ENCODE data around the gene RILPL1.
A peak's percentile ranks its signal among the peaks of the same experiment; 100 is the strongest.
"Not testable (repeated sequence)": the region's sequence is repeated elsewhere in the genome, so short reads cannot be mapped to it uniquely, and the experiment has no call there.

The RILPL1 gene

GRCh38 chr12:123532019-123532418, 1.5 kb downstream of the RILPL1 start:
- DNase-seq = peak; percentile 89
- in situ Hi-C loops (cut with MboI; ENCODE audit: low pct_unique_long_range_greater_than_20kb, low sequenced_read_pairs) = no loop called here

GRCh38 chr12:123531091-123531490, 2.4 kb downstream of the RILPL1 start:
- in situ Hi-C loops (cut with MboI; ENCODE audit: low pct_unique_long_range_greater_than_20kb, low sequenced_read_pairs) = no loop called here

GRCh38 chr12:123530668-123531067, 2.9 kb downstream of the RILPL1 start:
- no peak for DNase-seq
- in situ Hi-C loops (cut with MboI; ENCODE audit: low pct_unique_long_range_greater_than_20kb, low sequenced_read_pairs) = no loop called here

More at GRCh38 chr12:123531091-123531490, 2.4 kb downstream of the RILPL1 start:
- no peak for DNase-seq

GRCh38 chr12:123529686-123530085, 3.8 kb downstream of the RILPL1 start:
- in situ Hi-C loops (cut with MboI; ENCODE audit: low pct_unique_long_range_greater_than_20kb, low sequenced_read_pairs) = no loop called here
- DNase-seq = no peak

- no peak for DNase-seq
- in situ Hi-C loops (cut with MboI; ENCODE audit: low pct_unique_long_range_greater_than_20kb, low sequenced_read_pairs) = no loop called here
Observed at GRCh38 chr12:123528858-123529257, 4.7 kb downstream of the RILPL1 start.

GRCh38 chr12:123526542-123527080, 6.9 kb downstream of the RILPL1 start:
- in situ Hi-C loops (cut with MboI; ENCODE audit: low pct_unique_long_range_greater_than_20kb, low sequenced_read_pairs) = no loop called here
- no peak for DNase-seq

GRCh38 chr12:123524378-123524777, 9.1 kb downstream of the RILPL1 start:
- in situ Hi-C loops (cut with MboI; ENCODE audit: low pct_unique_long_range_greater_than_20kb, low sequenced_read_pairs) = no loop called here
- DNase-seq = no peak

GRCh38 chr12:123523518-123523917, 10.0 kb downstream of the RILPL1 start:
- in situ Hi-C loops (cut with MboI; ENCODE audit: low pct_unique_long_range_greater_than_20kb, low sequenced_read_pairs) = no loop called here

GRCh38 chr12:123522164-123522563, 11.4 kb downstream of the RILPL1 start:
- in situ Hi-C loops (cut with MboI; ENCODE audit: low pct_unique_long_range_greater_than_20kb, low sequenced_read_pairs) = no loop called here
- no peak for DNase-seq

More at GRCh38 chr12:123523518-123523917, 10.0 kb downstream of the RILPL1 start:
- no peak for DNase-seq

GRCh38 chr12:123520567-123521474, 12.7 kb downstream of the RILPL1 start:
- DNase-seq = no peak
- in situ Hi-C loops (cut with MboI; ENCODE audit: low pct_unique_long_range_greater_than_20kb, low sequenced_read_pairs) = no loop called here

- no peak for DNase-seq
Observed at GRCh38 chr12:123519141-123520001, 14.1 kb downstream of the RILPL1 start.

GRCh38 chr12:123516216-123516780, 17.2 kb downstream of the RILPL1 start:
- in situ Hi-C loops (cut with MboI; ENCODE audit: low pct_unique_long_range_greater_than_20kb, low sequenced_read_pairs) = no loop called here
- no peak for DNase-seq

More at GRCh38 chr12:123519141-123520001, 14.1 kb downstream of the RILPL1 start:
- in situ Hi-C loops (cut with MboI; ENCODE audit: low pct_unique_long_range_greater_than_20kb, low sequenced_read_pairs) = no loop called here

GRCh38 chr12:123514582-123515221, 18.8 kb downstream of the RILPL1 start:
- in situ Hi-C loops (cut with MboI; ENCODE audit: low pct_unique_long_range_greater_than_20kb, low sequenced_read_pairs); DNase-seq: not testable (repeated sequence)

- DNase-seq = no peak
- in situ Hi-C loops (cut with MboI; ENCODE audit: low pct_unique_long_range_greater_than_20kb, low sequenced_read_pairs) = no loop called here
Observed at GRCh38 chr12:123513805-123514204, 19.7 kb downstream of the RILPL1 start.

- peak; percentile 62 for DNase-seq
- in situ Hi-C loops (cut with MboI; ENCODE audit: low pct_unique_long_range_greater_than_20kb, low sequenced_read_pairs) = no loop called here
Observed at GRCh38 chr12:123512838-123513665, 20.5 kb downstream of the RILPL1 start.

- DNase-seq = no peak
- in situ Hi-C loops (cut with MboI; ENCODE audit: low pct_unique_long_range_greater_than_20kb, low sequenced_read_pairs) = no loop called here
Observed at GRCh38 chr12:123506843-123507236, 26.7 kb downstream of the RILPL1 start.

- in situ Hi-C loops (cut with MboI; ENCODE audit: low pct_unique_long_range_greater_than_20kb, low sequenced_read_pairs) = no loop called here
- DNase-seq = no peak
Observed at GRCh38 chr12:123506059-123506842, 27.3 kb downstream of the RILPL1 start.

All from KBM-7 (cell line).